ENCODE measurements around the gene WDFY3.

- TF ChIP-seq CTCF (IDR thresholded peaks at IDR 0.05) (no peak), POLR2A (IDR thresholded peaks at IDR 0.05) (no peak)
Observed at GRCh38 chr4:84796394-84796793, 170.1 kb downstream of the WDFY3 start.
